SK-N-SH (cell line): ENCODE results near the gene FUS. TPM values are rescaled to one million over a fixed set of nuclear protein-coding genes. Genes with fewer than 3 reads are reported as not detected.

Experiments used
- CTCF ChIA-PET: fragments of 300-600, 350-600 bp; formaldehyde crosslinking; extraction: SDS; loops from one replicate; lab custom pipeline; 2021; lab: Yijun Ruan, JAX
- POLR2A ChIA-PET: fragments of 350-600 bp; sonication (Branson Sonifier 250); formaldehyde crosslinking; extraction: SDS; loops from one replicate; lab custom pipeline; 2020; ENCODE audit warnings: antibody characterized with exemption, inconsistent platforms; lab: Yijun Ruan, JAX
- DNase-seq: peaks from one replicate; pipeline ENCODE4 v3.0.0; 2012
- H2AFZ ChIP-seq: fragments of 200-600 bp; sonication (generic); 2 replicates; pipeline ENCODE4 v1.8.1; 2016; ENCODE audit warnings: antibody characterized with exemption, mild to moderate bottlenecking, low read depth
- H3F3A ChIP-seq: fragments of 200-600 bp; sonication (generic); replicated peaks from 2 replicates; pipeline ENCODE3; 2016; ENCODE audit warnings: antibody characterized with exemption, mild to moderate bottlenecking; ENCODE audit not compliant: insufficient read depth
- H3K27ac ChIP-seq, 2 experiments: fragments of 200-500 bp in 1 of 2; fragments of 200-600 bp in 1 of 2; sonication (Bioruptor generic) in 1 of 2; sonication (generic), shearing (Covaris generic) in 1 of 2; 2 replicates each; pipeline versions ENCODE4 v1.5.1 to v1.6.1; 2014 to 2016; ENCODE audit warnings: low read depth in 2 of 2, inconsistent platforms in 1 of 2, low read length in 1 of 2, mild to moderate bottlenecking in 1 of 2, mixed read lengths in 1 of 2
- H3K27me3 ChIP-seq: fragments of 200-600 bp; sonication (generic), shearing (Covaris generic); 2 replicates; pipeline ENCODE4 v1.6.1; 2016; ENCODE audit warnings: mixed run types; ENCODE audit not compliant: insufficient read depth
- H3K36me3 ChIP-seq, 2 experiments: fragments of 200-500 bp in 1 of 2; fragments of 200-600 bp in 1 of 2; sonication (Bioruptor generic) in 1 of 2; sonication (generic) in 1 of 2; replicated peaks in 1 of 2; 2 replicates each; pipeline versions ENCODE3 to v1.5.1; 2014 to 2016; ENCODE audit warnings: low read length in 1 of 2, mild to moderate bottlenecking in 1 of 2; ENCODE audit not compliant: insufficient read depth in 2 of 2, control insufficient read depth in 1 of 2
- H3K4me1 ChIP-seq, 2 experiments: fragments of 200-500 bp in 1 of 2; fragments of 200-600 bp in 1 of 2; sonication (Bioruptor generic) in 1 of 2; sonication (generic), shearing (Covaris generic) in 1 of 2; 2 replicates each; pipeline versions ENCODE4 v1.5.1 to v1.6.1; 2014 to 2016; ENCODE audit warnings: low read depth in 1 of 2, low read length in 1 of 2, mixed run types in 1 of 2; ENCODE audit not compliant: insufficient read depth in 2 of 2, control insufficient read depth in 1 of 2
- H3K4me2 ChIP-seq: fragments of 200-600 bp; sonication (generic), shearing (Covaris generic); 2 replicates; pipeline ENCODE4 v1.6.1; 2017; ENCODE audit warnings: mixed run types
- H3K4me3 ChIP-seq, 2 experiments: fragments of 200-500 bp in 1 of 2; fragments of 200-600 bp in 1 of 2; sonication (Bioruptor generic) in 1 of 2; sonication (generic), shearing (Covaris generic) in 1 of 2; 2 replicates each; pipeline versions ENCODE4 v1.5.1 to v1.8.1; 2014 to 2016; ENCODE audit warnings: low read depth in 2 of 2, inconsistent platforms in 1 of 2, low read length in 1 of 2, mild to moderate bottlenecking in 1 of 2, mixed read lengths in 1 of 2, moderate library complexity in 1 of 2
- H3K79me2 ChIP-seq: fragments of 200-600 bp; sonication (generic); 2 replicates; pipeline ENCODE4 v1.8.1; 2017; ENCODE audit warnings: mild to moderate bottlenecking; ENCODE audit not compliant: insufficient read depth
- H3K9ac ChIP-seq: fragments of 200-600 bp; sonication (generic); 2 replicates; pipeline ENCODE4 v1.6.1; 2017; ENCODE audit warnings: mixed run types
- H3K9me2 ChIP-seq: fragments of 200-600 bp; sonication (generic); 2 replicates; pipeline ENCODE4 v1.6.1; 2017; ENCODE audit warnings: mixed run types
- H3K9me3 ChIP-seq: fragments of 200-600 bp; sonication (generic); 2 replicates; pipeline ENCODE4 v1.6.1; 2017; ENCODE audit warnings: mixed run types, mild to moderate bottlenecking, moderate library complexity
- H4K20me1 ChIP-seq: fragments of 200-600 bp; sonication (generic); 2 replicates; pipeline ENCODE4 v1.6.1; 2017; ENCODE audit warnings: mild to moderate bottlenecking, mixed run types; ENCODE audit not compliant: insufficient read depth
- CHD2 ChIP-seq: fragments of 150-350 bp; IDR thresholded peaks from 2 replicates; pipeline ENCODE4 v1.6.1; 2018; ENCODE audit warnings: low read length; ENCODE audit not compliant: partially characterized antibody
- ELF1 ChIP-seq: IDR thresholded peaks from 2 replicates; pipeline ENCODE4 v1.4.0; 2012
- FOSL2 ChIP-seq: IDR thresholded peaks from 2 replicates; pipeline ENCODE4 v1.4.0; 2012; ENCODE audit warnings: low read depth, mild to moderate bottlenecking, moderate library complexity, borderline replicate concordance
- GATA2 ChIP-seq: sonication (generic); formaldehyde crosslinking; IDR thresholded peaks from 2 replicates; pipeline ENCODE4 v1.5.0; 2020; ENCODE audit warnings: mild to moderate bottlenecking, missing genetic modification reagents
- MEF2A ChIP-seq: IDR thresholded peaks from 2 replicates; pipeline ENCODE4 v1.4.0; 2012; ENCODE audit warnings: low read depth, borderline replicate concordance
- NFIC ChIP-seq: IDR thresholded peaks from 2 replicates; pipeline ENCODE4 v1.4.0; 2012; ENCODE audit warnings: borderline replicate concordance
- NRF1 ChIP-seq: IDR thresholded peaks from 2 replicates; pipeline ENCODE4 v1.6.1; 2012; ENCODE audit warnings: low read depth, mild to moderate bottlenecking, low read length
- RCOR1 ChIP-seq: fragments of 150-350 bp; IDR thresholded peaks from 2 replicates; pipeline ENCODE4 v1.6.1; 2017; ENCODE audit warnings: antibody characterized with exemption, low read length
- SMC3 ChIP-seq: IDR thresholded peaks from 2 replicates; pipeline ENCODE4 v1.6.1; 2012; ENCODE audit warnings: low read depth, low read length, improper control_type of control experiment
- TEAD4 ChIP-seq: IDR thresholded peaks from 2 replicates; pipeline ENCODE4 v1.4.0; 2012; ENCODE audit warnings: mild to moderate bottlenecking, borderline replicate concordance; ENCODE audit not compliant: insufficient read depth
- USF1 ChIP-seq: IDR thresholded peaks from 2 replicates; pipeline ENCODE4 v1.4.0; 2012; ENCODE audit warnings: low read depth, borderline replicate concordance
- YY1 ChIP-seq: IDR thresholded peaks from 2 replicates; pipeline ENCODE4 v1.4.0; 2012; ENCODE audit warnings: low read depth, mild to moderate bottlenecking
- WGBS: methylation state at CpG from one replicate; pipeline ENCODE4 v1.1.6; 2017; ENCODE audit warnings: low lambda C conversion rate; 5-methylcytosine and 5-hydroxymethylcytosine counted together
- polyA plus RNA-seq, 3 experiments: library from polyadenylated mRNA; depleted of rRNA; stranded (reverse); fragments of >200 nt; gene quantifications; 2 replicates each; pipeline ENCODE4 v1.2.3, GENCODE V29; 2012
- TF ChIP-seq, protein P1 (sequence below): IDR thresholded peaks from 2 replicates; pipeline ENCODE4 v1.6.1; 2012; ENCODE audit warnings: mild to moderate bottlenecking, low read depth, low read length, moderate library complexity

Gene FUS
- polyA plus RNA-seq, 1 of the 3 experiments (the other 2 are of a cell fraction), result 429 TPM

- H3K9me3 ChIP-seq, result no peaks in the 10 kb centered on the region
- TF ChIP-seq CHD2, result no peak
- TF ChIP-seq ELF1, result no peak; the same call in 1 of the 2 replicates
- no peak for TF ChIP-seq YY1
- TF ChIP-seq FOSL2, result no peak
- no peak for TF ChIP-seq TEAD4
- TF ChIP-seq GATA2 (CRISPR knock-in tag), result no peak
- TF ChIP-seq NRF1, result no peak
- TF ChIP-seq RCOR1, result no peak
- no peak for TF ChIP-seq SMC3
- TF ChIP-seq, protein P1, sequence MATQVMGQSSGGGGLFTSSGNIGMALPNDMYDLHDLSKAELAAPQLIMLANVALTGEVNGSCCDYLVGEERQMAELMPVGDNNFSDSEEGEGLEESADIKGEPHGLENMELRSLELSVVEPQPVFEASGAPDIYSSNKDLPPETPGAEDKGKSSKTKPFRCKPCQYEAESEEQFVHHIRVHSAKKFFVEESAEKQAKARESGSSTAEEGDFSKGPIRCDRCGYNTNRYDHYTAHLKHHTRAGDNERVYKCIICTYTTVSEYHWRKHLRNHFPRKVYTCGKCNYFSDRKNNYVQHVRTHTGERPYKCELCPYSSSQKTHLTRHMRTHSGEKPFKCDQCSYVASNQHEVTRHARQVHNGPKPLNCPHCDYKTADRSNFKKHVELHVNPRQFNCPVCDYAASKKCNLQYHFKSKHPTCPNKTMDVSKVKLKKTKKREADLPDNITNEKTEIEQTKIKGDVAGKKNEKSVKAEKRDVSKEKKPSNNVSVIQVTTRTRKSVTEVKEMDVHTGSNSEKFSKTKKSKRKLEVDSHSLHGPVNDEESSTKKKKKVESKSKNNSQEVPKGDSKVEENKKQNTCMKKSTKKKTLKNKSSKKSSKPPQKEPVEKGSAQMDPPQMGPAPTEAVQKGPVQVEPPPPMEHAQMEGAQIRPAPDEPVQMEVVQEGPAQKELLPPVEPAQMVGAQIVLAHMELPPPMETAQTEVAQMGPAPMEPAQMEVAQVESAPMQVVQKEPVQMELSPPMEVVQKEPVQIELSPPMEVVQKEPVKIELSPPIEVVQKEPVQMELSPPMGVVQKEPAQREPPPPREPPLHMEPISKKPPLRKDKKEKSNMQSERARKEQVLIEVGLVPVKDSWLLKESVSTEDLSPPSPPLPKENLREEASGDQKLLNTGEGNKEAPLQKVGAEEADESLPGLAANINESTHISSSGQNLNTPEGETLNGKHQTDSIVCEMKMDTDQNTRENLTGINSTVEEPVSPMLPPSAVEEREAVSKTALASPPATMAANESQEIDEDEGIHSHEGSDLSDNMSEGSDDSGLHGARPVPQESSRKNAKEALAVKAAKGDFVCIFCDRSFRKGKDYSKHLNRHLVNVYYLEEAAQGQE, result no peak
- no peak for TF ChIP-seq MEF2A
- no peak for TF ChIP-seq NFIC
- TF ChIP-seq USF1, result no peak
- H3K79me2 ChIP-seq, result no peaks in the 10 kb centered on the region
- ChIA-PET CTCF (interaction anchor here (0.7 to 4.6 kb wide), 38 partner anchors 9 to 319 kb away, joined by 3 to 38 read pairs (median 6); partner anchors contain the start of genes BCKDK, FUS, HSD3B7 and KAT8), POLR2A (interaction anchor here (0.9 to 2.7 kb wide), 8 partner anchors 11 to 318 kb away, joined by 3 to 43 read pairs (median 6); partner anchors contain the start of genes ARMC5, FUS, KAT8 and VKORC1)
- 36% methylated on average over 6 of the region's 10 CpGs for WGBS
- peaks cover 10% of the 10 kb centered on the region for H3F3A ChIP-seq
- peak overlapping the region; percentile 9 to 50 for H3K4me3 ChIP-seq
- H3K4me2 ChIP-seq, result peak overlapping the region; percentile 69; the same call in 1 of the 2 replicates
- H3K9ac ChIP-seq, result peak overlapping the region; percentile 50; the same call in 1 of the 2 replicates
- H3K27me3 ChIP-seq, result no peaks in the 10 kb centered on the region
- peak overlapping the region; percentile 62 to 78 for H3K27ac ChIP-seq
- peaks cover 12 to 22% of the 10 kb centered on the region in 2 experiments; a peak in 2 of 4 replicates for H3K4me1 ChIP-seq
- DNase-seq, result peak; percentile 47
- H3K9me2 ChIP-seq, result no peaks in the 10 kb centered on the region
- peak overlapping the region; percentile 86 for H2AFZ ChIP-seq
- H4K20me1 ChIP-seq, result no peaks in the 10 kb centered on the region
- no peaks in the 10 kb centered on the region for H3K36me3 ChIP-seq
These were observed 38.3 kb upstream of the FUS start for GRCh38 chr16:31141489-31142108.
